GM18526 (cell line): Measurements from ENCODE around the gene MSRB1.

Experiments used
- POLR2A ChIP-seq: IDR thresholded peaks from 3 replicates; pipeline ENCODE4 v1.6.1; 2011; ENCODE audit not compliant: insufficient read length; ENCODE audit errors: extremely low read depth

MSRB1 gene

DNA sequence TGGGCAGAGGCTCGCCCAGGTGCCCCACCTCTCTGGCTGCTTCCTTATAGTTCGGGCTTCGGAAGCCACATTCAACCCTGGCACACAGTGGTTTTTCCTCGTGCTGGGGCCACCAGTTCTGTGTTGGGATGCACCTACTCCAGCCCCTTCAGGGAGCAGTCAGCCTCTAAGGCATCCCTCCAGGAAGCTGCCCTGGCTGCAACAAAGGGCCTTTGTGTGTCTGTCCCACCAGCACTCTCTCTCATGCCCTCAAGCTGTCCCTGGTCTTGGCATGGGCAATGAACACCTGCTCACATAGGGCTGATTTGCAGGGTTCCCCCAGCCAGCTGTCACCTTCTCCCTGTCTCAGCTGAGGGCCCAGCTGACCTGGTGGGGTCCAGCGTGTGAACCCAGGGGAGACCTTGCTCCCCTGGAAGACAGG is 39.0 kb upstream of the MSRB1 start:
- TF ChIP-seq POLR2A: no peak

DNA sequence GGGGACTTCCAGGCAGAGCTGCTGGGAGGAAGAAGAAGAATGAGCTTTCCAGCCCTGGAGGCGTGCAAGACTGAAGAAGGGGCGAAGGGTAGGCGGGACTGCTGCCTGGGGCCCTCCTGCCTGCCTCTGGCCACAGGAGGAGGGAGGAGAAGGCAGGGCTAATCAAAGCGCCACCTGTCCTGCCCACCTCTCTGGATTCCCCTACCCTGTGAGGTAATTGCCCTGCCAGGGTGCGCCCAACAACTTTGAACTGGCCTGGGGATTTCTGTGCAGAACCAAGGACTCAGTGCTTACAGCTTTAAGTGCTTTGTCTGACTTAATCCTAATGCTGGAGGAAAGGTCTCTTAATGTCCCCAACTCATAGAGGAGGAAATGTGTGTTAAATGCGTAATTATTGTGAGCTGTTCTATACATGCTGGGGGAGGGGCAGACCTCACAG is 38.4 kb upstream of the MSRB1 start, which contains the start of gene NOXO1:
Gene NOXO1 (minus strand): TSS at position 72 of the 439 bp plus-strand sequence. CDS start 290 bp downstream, outside the sequence.
- TF ChIP-seq POLR2A: no peak

- no peak for TF ChIP-seq POLR2A
Observed at GRCh38 chr16:1980770-1981087, 37.7 kb upstream of the MSRB1 start.

- TF ChIP-seq POLR2A: no peak
Observed at GRCh38 chr16:1980030-1980769, 37.2 kb upstream of the MSRB1 start.

GRCh38 chr16:1979271-1980029 is 36.5 kb upstream of the MSRB1 start:
- TF ChIP-seq POLR2A: no peak

GRCh38 chr16:1978476-1979120 is 35.6 kb upstream of the MSRB1 start:
- no peak for TF ChIP-seq POLR2A

DNA sequence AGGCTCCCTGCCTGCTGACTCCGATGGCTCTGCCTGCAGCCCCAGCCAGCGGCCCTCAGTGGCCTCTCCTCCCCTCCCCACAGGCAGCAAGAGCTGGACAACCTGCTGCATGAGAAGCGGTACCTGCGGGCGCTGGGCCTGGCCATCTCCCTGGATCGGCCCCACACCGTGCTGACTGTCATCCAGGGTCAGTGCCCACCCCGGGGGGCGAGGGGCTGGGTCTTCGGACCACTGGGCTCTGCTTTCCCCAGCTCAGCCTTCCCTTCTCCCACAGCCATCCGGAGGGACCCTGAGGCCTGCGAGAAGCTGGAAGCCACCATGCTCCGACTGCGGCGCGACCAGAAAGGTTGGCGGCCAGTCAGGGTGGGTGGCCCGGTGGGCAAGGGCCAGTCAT is 34.9 kb upstream of the MSRB1 start:
- TF ChIP-seq POLR2A: no peak

GRCh38 chr16:1976951-1977874 is 34.2 kb upstream of the MSRB1 start:
- TF ChIP-seq POLR2A: no peak

DNA sequence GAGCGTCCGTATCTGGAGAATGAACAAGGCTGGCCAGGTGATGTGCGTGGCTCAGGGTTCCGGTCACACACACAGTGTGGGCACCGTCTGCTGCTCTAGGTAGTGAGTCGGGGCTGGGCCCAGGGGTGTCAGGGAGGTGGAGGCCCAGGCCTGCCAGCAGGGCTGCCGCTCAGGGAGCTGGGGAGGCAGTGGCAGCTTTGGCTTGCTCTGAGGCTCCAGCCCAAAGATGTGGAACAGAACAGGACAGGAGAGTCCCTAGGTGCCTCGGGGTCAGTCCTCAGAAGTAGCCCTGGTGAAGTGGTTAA is 33.2 kb upstream of the MSRB1 start:
- TF ChIP-seq POLR2A: no peak

DNA sequence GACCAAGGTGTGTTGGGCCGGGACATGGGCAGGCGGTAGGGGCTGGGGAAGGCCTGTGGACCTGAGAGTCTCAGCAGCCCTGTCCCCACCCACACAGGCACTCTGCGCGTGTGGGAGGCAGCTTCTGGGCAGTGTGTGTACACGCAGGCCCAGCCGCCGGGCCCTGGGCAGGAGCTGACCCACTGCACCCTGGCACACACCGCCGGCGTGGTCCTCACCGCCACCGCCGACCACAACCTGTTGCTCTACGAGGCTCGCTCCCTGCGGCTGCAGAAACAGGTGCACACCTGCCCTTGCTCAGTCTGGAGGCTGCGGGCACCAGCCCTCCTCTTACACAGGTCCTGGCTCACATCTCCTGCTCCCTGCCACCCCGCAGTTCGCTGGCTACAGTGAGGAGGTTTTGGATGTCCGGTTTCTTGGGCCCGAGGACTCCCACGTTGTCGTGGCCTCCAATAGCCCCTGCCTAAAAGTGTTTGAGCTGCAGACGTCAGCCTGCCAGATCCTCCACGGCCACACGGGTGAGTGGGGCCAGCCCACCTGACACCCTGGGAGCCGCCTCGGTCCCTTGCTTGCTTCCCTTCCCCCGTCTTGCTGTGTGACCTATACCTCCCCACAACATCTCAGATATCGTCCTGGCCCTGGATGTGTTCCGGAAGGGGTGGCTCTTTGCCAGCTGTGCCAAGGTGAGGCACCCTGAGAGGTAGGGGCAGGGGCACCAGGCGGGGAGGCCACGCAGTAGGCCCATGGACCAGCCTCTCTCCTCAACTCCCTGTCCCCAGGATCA is 32.6 kb upstream of the MSRB1 start:
- TF ChIP-seq POLR2A: no peak

DNA sequence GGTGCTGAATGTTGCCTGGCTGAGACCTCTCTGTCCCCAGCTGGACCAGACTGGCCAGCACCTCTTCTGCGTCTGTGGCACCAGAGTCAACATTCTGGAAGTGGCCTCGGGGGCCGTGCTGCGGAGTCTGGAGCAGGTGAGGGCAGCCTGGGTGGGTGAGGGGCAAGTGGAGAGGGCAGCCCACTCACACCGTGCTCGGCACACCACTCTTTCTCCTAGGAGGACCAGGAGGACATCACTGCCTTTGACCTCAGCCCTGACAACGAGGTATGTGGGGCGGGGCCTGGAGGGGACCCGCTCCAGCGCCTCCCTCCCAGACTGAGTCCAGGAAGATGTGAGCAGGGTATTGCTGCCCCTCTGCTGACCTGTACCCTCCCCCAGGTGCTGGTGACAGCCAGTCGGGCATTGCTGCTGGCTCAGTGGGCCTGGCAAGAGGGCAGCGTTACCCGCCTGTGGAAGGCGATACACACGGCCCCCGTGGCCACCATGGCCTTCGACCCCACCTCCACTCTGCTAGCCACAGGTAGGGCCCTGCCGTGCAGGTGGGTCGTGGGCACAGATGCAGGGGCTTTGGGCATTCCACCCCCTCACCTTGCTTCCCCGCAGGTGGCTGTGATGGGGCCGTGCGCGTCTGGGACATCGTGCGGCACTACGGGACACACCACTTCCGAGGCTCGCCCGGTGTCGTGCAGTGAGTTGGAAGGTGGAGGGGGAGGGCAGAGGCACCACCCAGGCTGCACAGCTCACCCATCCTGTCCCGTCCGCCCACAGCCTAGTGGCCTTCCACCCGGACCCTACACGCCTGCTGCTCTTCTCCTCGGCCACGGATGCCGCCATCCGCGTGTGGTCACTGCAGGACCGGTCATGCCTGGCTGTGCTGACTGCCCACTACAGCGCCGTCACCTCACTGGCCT is 31.4 kb upstream of the MSRB1 start:
- no peak for TF ChIP-seq POLR2A

- TF ChIP-seq POLR2A: no peak
Observed at GRCh38 chr16:1973461-1974156, 30.6 kb upstream of the MSRB1 start.

- no peak for TF ChIP-seq POLR2A
Observed at GRCh38 chr16:1972490-1972877, 29.5 kb upstream of the MSRB1 start.
